ENCODE results near the gene PIK3CA.

Gene PIK3CA

GRCh38 chr3:179182902-179183301 lies 34.7 kb downstream of the PIK3CA start:
- Histone ChIP-seq H3K9ac (ENCODE audit: low read depth, low read length, poor library complexity) (no peak overlapping the region), H3K9me3 (replicated peaks in 1 of 2; ENCODE audit: control insufficient read depth in 2 of 2, insufficient read depth in 1 of 2, low read depth in 1 of 2, low read length in 2 of 2) (no peaks in the 10 kb centered on the region), H3K4me2 (ENCODE audit: insufficient read depth, low read length, poor library complexity, severe bottlenecking) (no peak overlapping the region), H3K18ac (ENCODE audit: low read length) (no peak overlapping the region), H2BK15ac (ENCODE audit: low read length) (no peak overlapping the region), H3K14ac (ENCODE audit: low read length) (no peak overlapping the region), H2AFZ (ENCODE audit: low read length) (no peak overlapping the region), H2BK120ac (ENCODE audit: low read depth, low read length) (no peak overlapping the region), H3K27me3 (ENCODE audit: control insufficient read depth in 3 of 3, insufficient read depth in 3 of 3, low read depth in 1 of 3, low read length in 3 of 3) (no peaks in the 10 kb centered on the region), H3K27ac (replicated peaks; ENCODE audit: low read length) (no peak overlapping the region), H3K23ac (ENCODE audit: low read depth, low read length, poor library complexity) (no peak overlapping the region), H2BK5ac (ENCODE audit: low read length) (no peak overlapping the region), H2BK12ac (ENCODE audit: low read length) (no peak overlapping the region), H3K79me1 (ENCODE audit: low read depth, low read length) (no peaks in the 10 kb centered on the region), H4K8ac (ENCODE audit: low read depth, low read length) (no peak overlapping the region), H3K4ac (ENCODE audit: low read length) (no peak overlapping the region), H3K36me3 (replicated peaks in 1 of 2; ENCODE audit: control insufficient read depth in 2 of 2, insufficient read depth in 2 of 2, low read length in 2 of 2) (no peaks in the 10 kb centered on the region), H2AK5ac (ENCODE audit: low read depth, low read length) (no peak overlapping the region), H4K91ac (ENCODE audit: low read depth, low read length, poor library complexity) (no peak overlapping the region), H3K4me1 (ENCODE audit: control insufficient read depth in 2 of 2, insufficient read depth in 1 of 2, low read depth in 1 of 2, low read length in 2 of 2) (peaks cover 2 to 5% of the 10 kb centered on the region in 2 donors), H3K4me3 (ENCODE audit: low read length in 2 of 2) (no peak overlapping the region)
- DNase-seq (ENCODE audit: low spot score), result no peak
- no CpG with 5 or more reads among the region's 1 CpG for WGBS, 2 donors (ENCODE audit: extremely low coverage in 2 of 2, insufficient read length in 2 of 2, insufficient replicate concordance in 1 of 2)

GRCh38 chr3:179184826-179185225 lies 36.7 kb downstream of the PIK3CA start:
- no peak overlapping the region for H3K4ac ChIP-seq (ENCODE audit: low read length)
- H4K91ac ChIP-seq (ENCODE audit: low read depth, low read length, poor library complexity), result no peak overlapping the region
- no peak overlapping the region for H3K18ac ChIP-seq (ENCODE audit: low read length)
- no peak overlapping the region for H3K27ac ChIP-seq (replicated peaks; ENCODE audit: low read length)
- no peak overlapping the region for H2BK120ac ChIP-seq (ENCODE audit: low read depth, low read length)
- DNase-seq (ENCODE audit: low spot score), result no peak
- H3K36me3 ChIP-seq (replicated peaks in 1 of 2; ENCODE audit: control insufficient read depth in 2 of 2, insufficient read depth in 2 of 2, low read length in 2 of 2), result no peaks in the 10 kb centered on the region
- no peak overlapping the region for H2AK5ac ChIP-seq (ENCODE audit: low read depth, low read length)
- H3K14ac ChIP-seq (ENCODE audit: low read length), result no peak overlapping the region
- H3K23ac ChIP-seq (ENCODE audit: low read depth, low read length, poor library complexity), result no peak overlapping the region
- no peaks in the 10 kb centered on the region for H3K79me1 ChIP-seq (ENCODE audit: low read depth, low read length)
- no peaks in the 10 kb centered on the region for H3K27me3 ChIP-seq (ENCODE audit: control insufficient read depth in 3 of 3, insufficient read depth in 3 of 3, low read depth in 1 of 3, low read length in 3 of 3)
- H3K4me1 ChIP-seq (ENCODE audit: control insufficient read depth in 2 of 2, insufficient read depth in 1 of 2, low read depth in 1 of 2, low read length in 2 of 2), result peaks cover 1 to 2% of the 10 kb centered on the region in 2 donors
- no CpG with 5 or more reads among the region's 1 CpG for WGBS, 2 donors (ENCODE audit: extremely low coverage in 2 of 2, insufficient read length in 2 of 2, insufficient replicate concordance in 1 of 2)
- no peak overlapping the region for H4K8ac ChIP-seq (ENCODE audit: low read depth, low read length)
- H3K4me2 ChIP-seq (ENCODE audit: insufficient read depth, low read length, poor library complexity, severe bottlenecking), result no peak overlapping the region
- H2BK12ac ChIP-seq (ENCODE audit: low read length), result no peak overlapping the region
- no peaks in the 10 kb centered on the region for H3K9me3 ChIP-seq (replicated peaks in 1 of 2; ENCODE audit: control insufficient read depth in 2 of 2, insufficient read depth in 1 of 2, low read depth in 1 of 2, low read length in 2 of 2)
- no peak overlapping the region for H3K9ac ChIP-seq (ENCODE audit: low read depth, low read length, poor library complexity)
- no peak overlapping the region for H2AFZ ChIP-seq (ENCODE audit: low read length)
- H3K4me3 ChIP-seq (ENCODE audit: low read length in 2 of 2), result no peak overlapping the region
- no peak overlapping the region for H2BK5ac ChIP-seq (ENCODE audit: low read length)
- no peak overlapping the region for H2BK15ac ChIP-seq (ENCODE audit: low read length)

- Histone ChIP-seq H3K9ac (ENCODE audit: low read depth, low read length, poor library complexity) (no peak overlapping the region), H2BK5ac (ENCODE audit: low read length) (no peak overlapping the region), H3K27me3 (ENCODE audit: control insufficient read depth in 3 of 3, insufficient read depth in 3 of 3, low read depth in 1 of 3, low read length in 3 of 3) (no peaks in the 10 kb centered on the region), H2BK120ac (ENCODE audit: low read depth, low read length) (no peak overlapping the region), H3K36me3 (replicated peaks in 1 of 2; ENCODE audit: control insufficient read depth in 2 of 2, insufficient read depth in 2 of 2, low read length in 2 of 2) (no peaks in the 10 kb centered on the region), H2BK15ac (ENCODE audit: low read length) (no peak overlapping the region), H3K79me1 (ENCODE audit: low read depth, low read length) (no peaks in the 10 kb centered on the region), H2BK12ac (ENCODE audit: low read length) (no peak overlapping the region), H3K14ac (ENCODE audit: low read length) (no peak overlapping the region), H2AK5ac (ENCODE audit: low read depth, low read length) (no peak overlapping the region), H3K4me2 (ENCODE audit: insufficient read depth, low read length, poor library complexity, severe bottlenecking) (no peak overlapping the region), H3K4me3 (ENCODE audit: low read length in 2 of 2) (no peak overlapping the region), H3K4me1 (ENCODE audit: control insufficient read depth in 2 of 2, insufficient read depth in 1 of 2, low read depth in 1 of 2, low read length in 2 of 2) (no peaks in the 10 kb centered on the region), H4K91ac (ENCODE audit: low read depth, low read length, poor library complexity) (no peak overlapping the region), H3K18ac (ENCODE audit: low read length) (no peak overlapping the region), H2AFZ (ENCODE audit: low read length) (no peak overlapping the region), H3K27ac (replicated peaks; ENCODE audit: low read length) (no peak overlapping the region), H3K4ac (ENCODE audit: low read length) (no peak overlapping the region), H3K9me3 (replicated peaks in 1 of 2; ENCODE audit: control insufficient read depth in 2 of 2, insufficient read depth in 1 of 2, low read depth in 1 of 2, low read length in 2 of 2) (no peaks in the 10 kb centered on the region), H4K8ac (ENCODE audit: low read depth, low read length) (no peak overlapping the region), H3K23ac (ENCODE audit: low read depth, low read length, poor library complexity) (no peak overlapping the region)
- WGBS, 2 donors (ENCODE audit: extremely low coverage in 2 of 2, insufficient read length in 2 of 2, insufficient replicate concordance in 1 of 2), result no CpG with 5 or more reads among the region's 3 CpGs
- DNase-seq (ENCODE audit: low spot score), result no peak
These were observed 38.3 kb downstream of the PIK3CA start for GRCh38 chr3:179186426-179186825.

- H3K14ac ChIP-seq (ENCODE audit: low read length), result no peak overlapping the region
- H3K4me2 ChIP-seq (ENCODE audit: insufficient read depth, low read length, poor library complexity, severe bottlenecking), result no peak overlapping the region
- DNase-seq (ENCODE audit: low spot score), result no peak
- no peak overlapping the region for H3K27ac ChIP-seq (replicated peaks; ENCODE audit: low read length)
- H2BK120ac ChIP-seq (ENCODE audit: low read depth, low read length), result no peak overlapping the region
- H2AK5ac ChIP-seq (ENCODE audit: low read depth, low read length), result no peak overlapping the region
- no peaks in the 10 kb centered on the region for H3K4me1 ChIP-seq (ENCODE audit: control insufficient read depth in 2 of 2, insufficient read depth in 1 of 2, low read depth in 1 of 2, low read length in 2 of 2)
- H3K23ac ChIP-seq (ENCODE audit: low read depth, low read length, poor library complexity), result no peak overlapping the region
- H3K79me1 ChIP-seq (ENCODE audit: low read depth, low read length), result no peaks in the 10 kb centered on the region
- H3K18ac ChIP-seq (ENCODE audit: low read length), result no peak overlapping the region
- no peaks in the 10 kb centered on the region for H3K27me3 ChIP-seq (ENCODE audit: control insufficient read depth in 3 of 3, insufficient read depth in 3 of 3, low read depth in 1 of 3, low read length in 3 of 3)
- no peak overlapping the region for H3K4ac ChIP-seq (ENCODE audit: low read length)
- no peak overlapping the region for H2BK12ac ChIP-seq (ENCODE audit: low read length)
- H4K91ac ChIP-seq (ENCODE audit: low read depth, low read length, poor library complexity), result no peak overlapping the region
- no peak overlapping the region for H2BK5ac ChIP-seq (ENCODE audit: low read length)
- H2AFZ ChIP-seq (ENCODE audit: low read length), result no peak overlapping the region
- no peaks in the 10 kb centered on the region for H3K36me3 ChIP-seq (replicated peaks in 1 of 2; ENCODE audit: control insufficient read depth in 2 of 2, insufficient read depth in 2 of 2, low read length in 2 of 2)
- H4K8ac ChIP-seq (ENCODE audit: low read depth, low read length), result no peak overlapping the region
- no peaks in the 10 kb centered on the region for H3K9me3 ChIP-seq (replicated peaks in 1 of 2; ENCODE audit: control insufficient read depth in 2 of 2, insufficient read depth in 1 of 2, low read depth in 1 of 2, low read length in 2 of 2)
- no peak overlapping the region for H2BK15ac ChIP-seq (ENCODE audit: low read length)
- no peak overlapping the region for H3K4me3 ChIP-seq (ENCODE audit: low read length in 2 of 2)
- H3K9ac ChIP-seq (ENCODE audit: low read depth, low read length, poor library complexity), result no peak overlapping the region
- no CpG with 5 or more reads among the region's 3 CpGs for WGBS, 2 donors (ENCODE audit: extremely low coverage in 2 of 2, insufficient read length in 2 of 2, insufficient replicate concordance in 1 of 2)
These were observed 41.6 kb downstream of the PIK3CA start for GRCh38 chr3:179189759-179190158.

Data from neuronal stem cell (in vitro differentiated cells).